ENCODE measurements around the gene DPH2.

The DPH2 gene

DNA sequence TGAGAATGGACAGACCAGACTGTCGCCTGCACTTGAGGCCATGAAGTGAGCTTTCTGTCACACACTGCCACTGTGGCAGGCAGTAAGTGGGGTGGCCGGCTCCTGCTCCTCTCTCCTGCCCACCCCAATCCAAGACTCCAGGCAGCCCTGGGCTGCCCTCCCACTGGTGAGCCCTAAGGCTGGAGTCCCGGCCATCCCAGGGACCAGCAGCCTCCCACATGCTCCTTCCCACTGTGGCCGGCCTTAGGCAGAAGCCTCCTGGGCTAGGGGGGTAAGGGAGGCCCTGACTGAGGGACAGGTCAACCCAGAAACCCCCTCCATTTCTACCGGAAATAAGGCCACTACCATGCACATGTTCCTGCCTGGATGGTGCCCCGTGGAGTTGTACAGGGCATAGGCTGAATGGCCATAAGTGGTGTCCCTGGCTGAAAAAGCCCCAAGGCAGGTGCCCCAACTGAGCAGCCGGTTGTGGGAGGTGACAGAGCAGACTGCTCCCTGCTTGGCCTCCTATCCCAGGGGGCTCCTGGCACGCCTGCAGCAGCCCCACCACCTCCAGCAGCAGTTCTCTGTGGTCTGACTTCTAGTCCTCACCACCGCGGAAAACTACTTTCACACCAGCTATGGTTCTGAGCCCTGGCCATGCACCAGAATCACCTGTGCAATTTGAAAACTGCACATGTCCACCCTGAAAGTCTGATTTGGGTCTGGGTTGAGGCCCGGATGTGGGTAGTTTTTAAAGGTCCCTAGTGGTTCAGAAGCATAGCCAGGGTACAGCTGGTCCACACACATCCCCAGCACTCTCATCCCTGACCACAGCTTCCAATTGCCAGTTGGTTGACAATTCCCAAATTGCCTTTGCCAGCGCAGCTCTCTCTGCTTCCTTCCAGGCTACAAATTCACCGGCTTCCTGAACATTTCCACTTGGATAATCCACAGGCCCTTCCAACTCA, 37.8 kb upstream of the DPH2 start:
- H3K9ac ChIP-seq (ENCODE audit: insufficient read length, low read depth), result peak overlapping the region; percentile 3
- H3K27me3 ChIP-seq (ENCODE audit: insufficient read depth, insufficient read length), result peaks cover 23% of the 10 kb centered on the region
- TF ChIP-seq SUZ12 (IDR thresholded peaks at IDR 0.05; ENCODE audit: extremely low read depth, insufficient read depth, insufficient read length), result no peak
- no peak overlapping the region for H3K4me3 ChIP-seq (ENCODE audit: insufficient read length, low read depth)
- DNase-seq (ENCODE audit: low read depth, low spot score), result no peak
- peaks cover 56% of the 10 kb centered on the region for H3K4me1 ChIP-seq (ENCODE audit: insufficient read depth, insufficient read length)
- H3K9me3 ChIP-seq (ENCODE audit: insufficient read depth, low read length), result no peaks in the 10 kb centered on the region
- peaks cover 15% of the 10 kb centered on the region for H3K36me3 ChIP-seq (ENCODE audit: insufficient read depth, insufficient read length, low read length)

DNA sequence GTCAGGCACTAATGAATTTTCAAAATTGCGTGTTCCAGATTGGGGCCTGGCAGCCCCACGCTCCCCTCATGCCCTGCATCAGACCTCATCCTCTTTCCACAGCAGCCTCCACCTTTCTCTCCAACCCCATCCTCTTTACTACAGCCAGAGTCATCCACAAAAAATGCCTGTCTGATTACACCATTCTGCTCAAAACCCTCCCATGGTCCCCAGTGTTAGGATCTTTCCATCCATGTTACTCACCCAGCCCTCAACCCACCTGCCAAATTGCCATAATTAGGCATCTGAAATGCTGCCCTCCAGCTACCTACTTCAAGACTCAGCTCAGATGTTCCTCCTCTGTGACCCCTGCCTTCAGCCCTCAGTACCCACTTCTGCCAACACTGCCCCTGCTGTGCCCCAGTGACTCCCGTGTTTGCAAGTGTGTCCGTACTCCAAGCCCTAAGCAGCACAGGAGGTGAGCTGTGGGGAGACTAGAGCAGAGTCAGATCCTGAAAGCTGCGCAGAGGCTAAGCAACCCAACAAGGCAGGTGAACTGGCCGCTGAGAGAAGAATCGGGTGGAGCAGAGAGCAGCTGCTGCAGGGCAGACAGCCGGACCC, 36.9 kb upstream of the DPH2 start:
- Histone ChIP-seq H3K9me3 (ENCODE audit: insufficient read depth, low read length) (no peaks in the 10 kb centered on the region), H3K9ac (ENCODE audit: insufficient read length, low read depth) (peak overlapping the region; percentile 82), H3K4me1 (ENCODE audit: insufficient read depth, insufficient read length) (peaks cover 63% of the 10 kb centered on the region), H3K4me3 (ENCODE audit: insufficient read length, low read depth) (peak overlapping the region; percentile 60), H3K27me3 (ENCODE audit: insufficient read depth, insufficient read length) (peaks cover 23% of the 10 kb centered on the region), H3K36me3 (ENCODE audit: insufficient read depth, insufficient read length, low read length) (peaks cover 24% of the 10 kb centered on the region)
- no peak for DNase-seq (ENCODE audit: low read depth, low spot score)
- TF ChIP-seq SUZ12 (IDR thresholded peaks at IDR 0.05; ENCODE audit: extremely low read depth, insufficient read depth, insufficient read length) (no peak), ZNF274 (IDR thresholded peaks at IDR 0.05; ENCODE audit: low read depth, low read length) (no peak), YY1 (IDR thresholded peaks at IDR 0.05; ENCODE audit: insufficient read depth, insufficient read length) (no peak)

DNA sequence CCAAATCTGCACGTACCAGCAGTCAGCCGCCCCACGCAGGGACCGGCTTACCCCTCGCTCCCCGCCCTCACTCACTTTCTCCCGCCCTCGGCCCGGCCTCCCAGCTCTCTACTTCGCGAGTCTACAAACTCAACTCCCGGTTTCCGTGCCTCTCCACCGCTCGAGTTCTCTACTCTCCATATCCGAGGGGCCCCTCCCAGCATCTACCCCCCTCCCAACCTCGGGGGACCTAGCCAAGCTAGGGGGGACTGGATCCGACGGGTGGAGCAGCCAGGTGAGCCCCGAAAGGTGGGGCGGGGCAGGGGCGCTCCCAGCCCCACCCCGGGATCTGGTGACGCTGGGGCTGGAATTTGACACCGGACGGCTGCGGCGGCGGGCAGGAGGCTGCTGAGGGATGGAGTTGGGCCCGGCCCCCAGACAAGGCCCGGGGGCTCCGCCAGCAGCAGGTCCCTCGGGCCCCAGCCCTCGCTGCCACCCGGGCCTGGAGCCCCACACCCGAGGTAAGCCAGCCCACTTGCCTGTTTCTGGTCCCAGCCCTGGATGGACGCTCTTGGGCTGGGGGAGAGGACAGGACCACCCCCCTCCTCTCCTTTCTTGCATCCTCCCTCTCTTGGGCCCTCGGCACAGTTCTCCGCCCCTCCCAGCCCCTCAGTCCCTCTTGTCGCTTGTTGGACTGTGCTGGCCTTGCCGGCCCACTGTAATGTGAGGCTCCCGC, 36.3 kb upstream of the DPH2 start, which contains the start of gene ARTN:
TSS of gene ARTN (plus strand) at position 416 of the 715 bp plus-strand sequence. CDS start 1,856 bp downstream, outside the sequence.
- Histone ChIP-seq H3K9me3 (ENCODE audit: insufficient read depth, low read length) (no peaks in the 10 kb centered on the region), H3K27me3 (ENCODE audit: insufficient read depth, insufficient read length) (peaks cover 23% of the 10 kb centered on the region), H3K4me1 (ENCODE audit: insufficient read depth, insufficient read length) (peaks cover 69% of the 10 kb centered on the region), H3K36me3 (ENCODE audit: insufficient read depth, insufficient read length, low read length) (peaks cover 27% of the 10 kb centered on the region), H3K9ac (ENCODE audit: insufficient read length, low read depth) (peak within 1 kb of the TSS; percentile 82), H3K4me3 (ENCODE audit: insufficient read length, low read depth) (peak within 1 kb of the TSS; percentile 60)
- TF ChIP-seq SUZ12 (IDR thresholded peaks at IDR 0.05; ENCODE audit: extremely low read depth, insufficient read depth, insufficient read length), result no peak
- no peak for DNase-seq (ENCODE audit: low read depth, low spot score)

DNA sequence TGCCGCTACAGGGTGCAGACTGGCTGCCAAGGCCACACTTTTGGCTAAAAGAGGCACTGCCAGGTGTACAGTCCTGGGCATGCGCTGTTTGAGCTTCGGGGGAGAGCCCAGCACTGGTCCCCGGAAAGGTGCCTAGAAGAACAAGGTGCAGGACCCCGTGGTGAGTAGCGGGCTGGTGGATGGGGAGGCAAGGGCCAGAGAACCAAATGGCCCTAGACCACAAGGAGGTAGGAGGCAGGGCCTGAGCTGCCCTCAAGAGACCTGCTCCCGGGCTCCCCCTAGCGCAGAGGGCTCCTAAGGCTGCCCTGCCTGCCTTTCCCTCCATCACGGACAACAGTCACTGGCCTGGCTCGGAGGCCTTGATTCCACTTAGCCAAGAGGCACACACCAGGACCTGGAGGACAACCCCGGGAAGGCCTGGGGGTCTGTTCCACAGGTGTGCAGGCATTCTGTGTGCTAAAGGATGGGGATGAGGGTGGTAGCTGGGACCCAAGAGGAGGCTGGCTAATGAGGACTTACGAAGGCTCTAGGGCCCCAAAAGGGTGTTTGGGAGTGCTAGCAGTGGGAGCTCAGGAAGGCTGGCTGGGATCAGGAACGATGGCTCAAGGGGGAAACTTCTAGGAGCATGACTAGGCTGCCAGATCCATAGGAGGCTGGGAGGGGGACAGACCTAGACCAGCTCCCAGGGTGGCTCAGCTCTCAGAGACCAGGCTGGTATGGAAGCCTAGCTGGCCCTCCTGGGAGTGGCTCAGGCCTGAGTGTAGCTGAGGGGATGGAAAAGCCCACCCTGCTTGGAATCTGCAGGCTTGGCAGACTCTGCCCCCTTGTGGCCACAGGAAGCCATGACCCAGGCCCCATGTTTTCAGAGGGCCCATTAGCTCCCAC, 35.5 kb upstream of the DPH2 start:
- H3K4me3 ChIP-seq (ENCODE audit: insufficient read length, low read depth), result peak overlapping the region; percentile 60
- DNase-seq (ENCODE audit: low read depth, low spot score), result peak; percentile 91
- peaks cover 70% of the 10 kb centered on the region for H3K4me1 ChIP-seq (ENCODE audit: insufficient read depth, insufficient read length)
- peak overlapping the region; percentile 82 for H3K9ac ChIP-seq (ENCODE audit: insufficient read length, low read depth)
- H3K36me3 ChIP-seq (ENCODE audit: insufficient read depth, insufficient read length, low read length), result peaks cover 27% of the 10 kb centered on the region
- H3K9me3 ChIP-seq (ENCODE audit: insufficient read depth, low read length), result no peaks in the 10 kb centered on the region
- peak; percentile 12 for TF ChIP-seq YY1 (IDR thresholded peaks at IDR 0.05; ENCODE audit: insufficient read depth, insufficient read length)
- no peak for TF ChIP-seq SUZ12 (IDR thresholded peaks at IDR 0.05; ENCODE audit: extremely low read depth, insufficient read depth, insufficient read length)
- H3K27me3 ChIP-seq (ENCODE audit: insufficient read depth, insufficient read length), result peaks cover 23% of the 10 kb centered on the region

DNA sequence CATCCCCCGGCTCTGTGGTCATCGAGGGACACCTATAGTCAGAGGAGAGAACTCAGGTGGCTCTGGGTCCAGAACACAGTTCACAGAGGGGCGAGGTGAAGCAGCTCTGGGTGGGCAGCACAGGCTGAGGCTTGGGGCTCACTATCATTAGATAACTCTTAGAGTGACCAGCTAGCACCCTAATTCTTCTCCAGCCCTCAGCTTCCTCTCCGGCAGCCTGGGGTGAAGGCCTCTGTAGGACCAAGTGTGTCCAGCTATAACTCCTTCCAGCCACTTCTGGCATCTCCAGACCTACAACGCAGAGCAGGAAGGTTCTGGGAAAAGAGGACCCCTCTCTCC, 34.9 kb upstream of the DPH2 start:
- peaks cover 27% of the 10 kb centered on the region for H3K36me3 ChIP-seq (ENCODE audit: insufficient read depth, insufficient read length, low read length)
- H3K4me1 ChIP-seq (ENCODE audit: insufficient read depth, insufficient read length), result peaks cover 66% of the 10 kb centered on the region
- H3K9ac ChIP-seq (ENCODE audit: insufficient read length, low read depth), result no peak overlapping the region
- no peak for DNase-seq (ENCODE audit: low read depth, low spot score)
- no peaks in the 10 kb centered on the region for H3K9me3 ChIP-seq (ENCODE audit: insufficient read depth, low read length)
- H3K27me3 ChIP-seq (ENCODE audit: insufficient read depth, insufficient read length), result peaks cover 23% of the 10 kb centered on the region
- TF ChIP-seq SUZ12 (IDR thresholded peaks at IDR 0.05; ENCODE audit: extremely low read depth, insufficient read depth, insufficient read length) (no peak), ZNF274 (IDR thresholded peaks at IDR 0.05; ENCODE audit: low read depth, low read length) (no peak), YY1 (IDR thresholded peaks at IDR 0.05; ENCODE audit: insufficient read depth, insufficient read length) (no peak)
- no peak overlapping the region for H3K4me3 ChIP-seq (ENCODE audit: insufficient read length, low read depth)

DNA sequence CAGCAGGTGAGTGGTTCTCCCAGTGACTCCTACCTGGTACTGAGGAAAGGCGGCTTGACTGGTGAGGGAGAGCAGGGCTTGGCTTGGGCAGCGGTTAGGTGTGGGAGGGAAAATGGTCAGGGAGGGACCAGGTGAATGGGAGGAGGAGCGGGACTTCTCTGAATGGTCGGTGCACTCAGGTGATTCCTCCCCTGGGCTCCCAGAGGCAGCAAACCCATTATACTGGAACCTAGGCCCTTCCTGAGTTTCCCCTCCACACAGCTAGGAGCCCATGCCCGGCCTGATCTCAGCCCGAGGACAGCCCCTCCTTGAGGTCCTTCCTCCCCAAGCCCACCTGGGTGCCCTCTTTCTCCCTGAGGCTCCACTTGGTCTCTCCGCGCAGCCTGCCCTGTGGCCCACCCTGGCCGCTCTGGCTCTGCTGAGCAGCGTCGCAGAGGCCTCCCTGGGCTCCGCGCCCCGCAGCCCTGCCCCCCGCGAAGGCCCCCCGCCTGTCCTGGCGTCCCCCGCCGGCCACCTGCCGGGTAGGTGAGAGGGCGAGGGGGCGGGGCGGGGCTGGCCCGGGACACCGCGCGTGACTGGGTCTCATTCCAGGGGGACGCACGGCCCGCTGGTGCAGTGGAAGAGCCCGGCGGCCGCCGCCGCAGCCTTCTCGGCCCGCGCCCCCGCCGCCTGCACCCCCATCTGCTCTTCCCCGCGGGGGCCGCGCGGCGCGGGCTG, 33.9 kb upstream of the DPH2 start:
- peaks cover 22% of the 10 kb centered on the region for H3K36me3 ChIP-seq (ENCODE audit: insufficient read depth, insufficient read length, low read length)
- peaks cover 57% of the 10 kb centered on the region for H3K4me1 ChIP-seq (ENCODE audit: insufficient read depth, insufficient read length)
- DNase-seq (ENCODE audit: low read depth, low spot score), result no peak
- peak overlapping the region; percentile 48 for H3K4me3 ChIP-seq (ENCODE audit: insufficient read length, low read depth)
- H3K9me3 ChIP-seq (ENCODE audit: insufficient read depth, low read length), result no peaks in the 10 kb centered on the region
- H3K27me3 ChIP-seq (ENCODE audit: insufficient read depth, insufficient read length), result peaks cover 23% of the 10 kb centered on the region
- TF ChIP-seq SUZ12 (IDR thresholded peaks at IDR 0.05; ENCODE audit: extremely low read depth, insufficient read depth, insufficient read length) (no peak), ZNF274 (IDR thresholded peaks at IDR 0.05; ENCODE audit: low read depth, low read length) (no peak), YY1 (IDR thresholded peaks at IDR 0.05; ENCODE audit: insufficient read depth, insufficient read length) (no peak)
- H3K9ac ChIP-seq (ENCODE audit: insufficient read length, low read depth), result peak overlapping the region; percentile 82

All from NT2/D1 (cell line).